Immature natural killer cell (primary cell): ENCODE measurements around the gene UBASH3A. TPM values are rescaled to one million over a fixed set of nuclear protein-coding genes. Genes with fewer than 3 reads are reported as not detected.
A peak's percentile ranks its signal among the peaks of the same experiment; 100 is the strongest.

Experiments used
- DNase-seq, 3 donors: peaks; one replicate each; pipeline ENCODE4 v3.0.0; 2022; ENCODE audit warnings: mixed read lengths in 1 of 3
- H3K27ac Mint-ChIP-seq, 6 donors: one replicate each; pipeline ENCODE4 v1.8.0; 2020; ENCODE audit warnings: mixed read lengths in 6 of 6, mild to moderate bottlenecking in 5 of 6, inconsistent platforms in 4 of 6, moderate library complexity in 3 of 6
- H3K27me3 Mint-ChIP-seq, 3 donors: one replicate each; pipeline ENCODE4 v1.8.0; 2020 to 2021; ENCODE audit warnings: low read depth in 3 of 3, mild to moderate bottlenecking in 3 of 3, mixed read lengths in 3 of 3, moderate library complexity in 3 of 3, inconsistent platforms in 1 of 3
- H3K36me3 Mint-ChIP-seq, 3 donors: one replicate each; pipeline ENCODE4 v1.8.0; 2020; ENCODE audit warnings: mixed read lengths in 3 of 3, inconsistent platforms in 2 of 3, mild to moderate bottlenecking in 2 of 3
- H3K4me1 Mint-ChIP-seq, 2 donors: one replicate each; pipeline ENCODE4 v1.8.0; 2020; ENCODE audit warnings: inconsistent platforms in 2 of 2, mild to moderate bottlenecking in 2 of 2, mixed read lengths in 2 of 2, moderate library complexity in 1 of 2
- H3K4me3 Mint-ChIP-seq, 5 donors: one replicate each; pipeline ENCODE4 v1.8.0; 2020; ENCODE audit warnings: mild to moderate bottlenecking in 5 of 5, mixed read lengths in 5 of 5, inconsistent platforms in 3 of 5, moderate library complexity in 3 of 5
- H3K9me3 Mint-ChIP-seq, 6 donors: one replicate each; pipeline ENCODE4 v1.8.0; 2020; ENCODE audit warnings: mild to moderate bottlenecking in 6 of 6, mixed read lengths in 6 of 6, inconsistent platforms in 4 of 6, moderate library complexity in 3 of 6
- polyA plus RNA-seq, 3 donors: library from polyadenylated mRNA; unstranded; fragments of 300-500 nt; fragmentation: Illumina TruSeq; gene quantifications; one replicate each; pipeline ENCODE4 v1.2.3, GENCODE V29; 2021

Gene UBASH3A
- polyA plus RNA-seq, 3 donors from 2014 or later = 0.38 to 0.58 TPM; not detected in 1

- Mint-ChIP-seq H3K27me3 (peaks cover 3 to 23% (median 22%) of the 10 kb centered on the region in 3 donors), H3K27ac (no peak overlapping the region), H3K9me3 (no peaks in the 10 kb centered on the region), H3K4me3 (no peak overlapping the region), H3K4me1 (peaks cover 6 to 8% of the 10 kb centered on the region in 2 donors), H3K36me3 (peaks cover 0 to 4% (median 0%) of the 10 kb centered on the region in 3 donors)
- DNase-seq = no peak
These were observed 42.8 kb downstream of the UBASH3A start for GRCh38 chr21:42446531-42446930.

GRCh38 chr21:42447182-42447581 lies 43.5 kb downstream of the UBASH3A start:
- peaks cover 3 to 25% (median 20%) of the 10 kb centered on the region in 3 donors for H3K27me3 Mint-ChIP-seq
- H3K27ac Mint-ChIP-seq = no peak overlapping the region
- no peak overlapping the region for H3K4me3 Mint-ChIP-seq
- peaks cover 0 to 4% (median 0%) of the 10 kb centered on the region in 3 donors for H3K36me3 Mint-ChIP-seq
- H3K9me3 Mint-ChIP-seq = no peaks in the 10 kb centered on the region
- peaks cover 6 to 8% of the 10 kb centered on the region in 2 donors for H3K4me1 Mint-ChIP-seq
- no peak for DNase-seq

GRCh38 chr21:42447732-42448131 lies 44.0 kb downstream of the UBASH3A start:
- Mint-ChIP-seq H3K4me3 (no peak overlapping the region), H3K27ac (no peak overlapping the region), H3K4me1 (peaks cover 6 to 8% of the 10 kb centered on the region in 2 donors), H3K9me3 (no peaks in the 10 kb centered on the region), H3K36me3 (peaks cover 0 to 4% (median 0%) of the 10 kb centered on the region in 3 donors), H3K27me3 (peaks cover 3 to 26% (median 20%) of the 10 kb centered on the region in 3 donors)
- no peak for DNase-seq

DNA sequence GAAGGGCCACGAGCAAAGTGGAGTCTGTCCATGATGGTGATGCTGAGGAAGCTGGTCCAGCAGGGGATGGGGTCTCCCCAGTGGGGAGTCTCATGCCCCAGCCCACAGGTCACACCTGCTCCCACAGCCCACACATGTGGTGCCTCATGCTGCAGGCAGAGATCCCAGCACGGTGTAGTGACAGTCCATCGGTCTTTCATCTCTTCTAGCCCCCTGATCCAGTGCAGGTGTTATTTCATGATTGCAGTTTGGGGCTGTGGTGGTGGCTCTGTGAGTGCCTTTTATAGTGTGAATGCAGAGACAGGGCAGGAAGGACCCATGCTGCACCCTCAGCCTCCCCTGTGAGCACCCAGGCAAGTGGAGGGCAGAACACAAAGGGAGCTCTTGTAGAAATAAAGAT lies 45.0 kb downstream of the UBASH3A start:
- H3K4me1 Mint-ChIP-seq = peaks cover 6 to 8% of the 10 kb centered on the region in 2 donors
- peaks cover 0 to 4% (median 0%) of the 10 kb centered on the region in 3 donors for H3K36me3 Mint-ChIP-seq
- DNase-seq = no peak
- no peak overlapping the region for H3K27ac Mint-ChIP-seq
- peaks cover 3 to 26% (median 16%) of the 10 kb centered on the region in 3 donors for H3K27me3 Mint-ChIP-seq
- no peaks in the 10 kb centered on the region for H3K9me3 Mint-ChIP-seq
- H3K4me3 Mint-ChIP-seq = no peak overlapping the region

GRCh38 chr21:42451941-42452340 lies 48.2 kb downstream of the UBASH3A start:
- Mint-ChIP-seq H3K27ac (no peak overlapping the region), H3K36me3 (peaks cover 0 to 4% (median 0%) of the 10 kb centered on the region in 3 donors), H3K4me3 (no peak overlapping the region), H3K4me1 (peaks cover 6 to 8% of the 10 kb centered on the region in 2 donors), H3K27me3 (peaks cover 5 to 21% (median 12%) of the 10 kb centered on the region in 3 donors), H3K9me3 (peaks cover 0 to 2% (median 0%) of the 10 kb centered on the region in 6 donors)
- DNase-seq = no peak

- H3K27ac Mint-ChIP-seq = no peak overlapping the region
- no peak overlapping the region for H3K4me3 Mint-ChIP-seq
- no peak for DNase-seq
- H3K9me3 Mint-ChIP-seq = peaks cover 0 to 2% (median 0%) of the 10 kb centered on the region in 6 donors
- H3K27me3 Mint-ChIP-seq = peaks cover 5 to 21% (median 12%) of the 10 kb centered on the region in 3 donors
- H3K4me1 Mint-ChIP-seq = peaks cover 6 to 8% of the 10 kb centered on the region in 2 donors
- H3K36me3 Mint-ChIP-seq = peaks cover 0 to 4% (median 0%) of the 10 kb centered on the region in 3 donors
These were observed 48.9 kb downstream of the UBASH3A start for GRCh38 chr21:42452401-42453223.

DNA sequence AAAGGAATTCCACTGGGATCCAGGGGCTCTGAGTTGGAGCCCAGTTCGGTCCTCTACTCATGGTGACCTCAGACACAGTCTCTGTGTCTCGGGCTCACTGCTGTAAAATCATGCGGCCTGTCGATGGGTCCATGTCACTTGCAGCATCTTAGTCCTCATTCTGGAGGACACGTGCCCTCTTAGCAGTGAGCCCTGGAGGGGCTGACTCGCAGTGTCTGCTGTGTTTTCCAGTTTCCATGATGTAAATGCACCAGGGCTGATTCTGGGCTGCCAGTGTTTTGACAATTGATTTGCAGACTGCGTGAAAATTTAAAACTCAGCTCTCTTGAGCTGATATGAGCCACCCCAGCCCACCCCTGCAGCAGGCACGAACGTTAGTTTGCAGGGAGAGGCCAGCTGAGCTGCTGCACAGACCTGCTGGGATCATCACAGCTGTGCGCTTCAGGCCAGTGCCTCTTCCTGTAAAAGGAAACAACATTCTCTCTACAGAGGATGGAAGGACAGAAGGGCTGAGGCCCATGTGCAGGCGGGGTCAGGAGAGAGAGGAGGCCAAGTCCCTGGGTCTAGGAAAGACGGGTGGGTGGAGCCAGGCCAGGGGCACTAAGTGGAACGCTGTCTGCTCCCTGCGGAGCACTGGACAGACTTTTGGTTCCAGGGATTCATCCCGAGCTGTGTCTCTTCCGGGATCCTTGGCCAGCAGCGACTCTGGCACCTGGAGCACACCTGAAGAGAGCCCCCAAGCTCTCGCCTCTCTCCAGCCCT lies 49.7 kb downstream of the UBASH3A start:
- Mint-ChIP-seq H3K27ac (no peak overlapping the region), H3K4me3 (no peak overlapping the region), H3K4me1 (peaks cover 6 to 8% of the 10 kb centered on the region in 2 donors), H3K27me3 (peaks cover 2 to 17% (median 12%) of the 10 kb centered on the region in 3 donors), H3K9me3 (peaks cover 0 to 2% (median 0%) of the 10 kb centered on the region in 6 donors), H3K36me3 (peaks cover 0 to 4% (median 0%) of the 10 kb centered on the region in 3 donors)
- no peak for DNase-seq

DNA sequence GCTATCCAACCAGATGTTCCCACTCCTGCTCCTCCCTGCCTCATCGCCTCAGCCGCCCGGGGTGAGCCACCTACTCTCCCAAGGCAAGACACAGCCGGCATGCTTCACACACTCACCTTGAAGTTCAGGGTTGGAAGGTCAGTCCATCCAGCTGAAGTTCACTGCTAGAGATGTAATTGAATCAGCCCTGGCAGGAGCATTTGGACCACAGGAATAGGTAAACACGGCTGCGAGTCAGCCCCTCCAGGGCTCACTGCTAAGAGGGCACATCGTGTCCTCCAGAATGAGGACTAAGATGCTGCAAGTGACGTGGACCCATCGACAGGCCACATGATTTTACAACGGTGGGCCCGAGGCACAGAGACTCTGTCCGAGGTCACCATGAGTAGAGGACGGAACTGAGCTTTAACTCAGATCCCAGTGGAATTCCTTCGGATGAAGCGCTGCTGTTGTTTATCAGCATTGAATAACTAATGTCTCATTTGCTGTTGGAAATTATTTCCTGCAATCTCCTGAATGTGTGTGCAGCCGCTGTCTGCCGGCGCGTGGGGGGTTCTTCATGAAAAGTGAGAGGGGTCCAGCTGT lies 50.4 kb downstream of the UBASH3A start:
- Mint-ChIP-seq H3K27ac (no peak overlapping the region), H3K4me1 (peaks cover 6 to 8% of the 10 kb centered on the region in 2 donors), H3K36me3 (peaks cover 0 to 4% (median 0%) of the 10 kb centered on the region in 3 donors), H3K4me3 (no peak overlapping the region), H3K9me3 (peaks cover 0 to 2% (median 0%) of the 10 kb centered on the region in 6 donors), H3K27me3 (peaks cover 2 to 13% (median 8%) of the 10 kb centered on the region in 3 donors)
- DNase-seq = no peak

DNA sequence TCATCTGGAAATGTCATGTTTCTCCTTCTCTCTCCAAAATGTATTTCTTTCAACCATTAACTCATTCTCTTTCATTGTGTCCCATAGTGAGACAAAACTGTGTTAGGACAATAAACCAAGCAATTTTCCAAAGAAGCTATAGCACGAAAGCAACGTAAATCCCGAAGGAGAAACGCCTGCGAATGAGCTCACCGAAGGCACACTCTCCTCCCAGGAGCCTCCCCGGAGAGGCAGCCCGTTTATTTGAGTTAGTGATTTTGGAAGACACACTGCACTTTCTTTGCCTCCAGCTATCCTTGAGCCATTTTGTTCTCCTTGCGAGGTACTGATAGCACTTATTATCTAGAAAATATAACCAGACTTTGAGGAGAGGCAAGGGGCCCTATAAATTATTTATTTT lies 51.1 kb downstream of the UBASH3A start:
- Mint-ChIP-seq H3K36me3 (peaks cover 0 to 4% (median 0%) of the 10 kb centered on the region in 3 donors), H3K4me1 (peaks cover 5 to 6% of the 10 kb centered on the region in 2 donors)
- no peak for DNase-seq

DNA sequence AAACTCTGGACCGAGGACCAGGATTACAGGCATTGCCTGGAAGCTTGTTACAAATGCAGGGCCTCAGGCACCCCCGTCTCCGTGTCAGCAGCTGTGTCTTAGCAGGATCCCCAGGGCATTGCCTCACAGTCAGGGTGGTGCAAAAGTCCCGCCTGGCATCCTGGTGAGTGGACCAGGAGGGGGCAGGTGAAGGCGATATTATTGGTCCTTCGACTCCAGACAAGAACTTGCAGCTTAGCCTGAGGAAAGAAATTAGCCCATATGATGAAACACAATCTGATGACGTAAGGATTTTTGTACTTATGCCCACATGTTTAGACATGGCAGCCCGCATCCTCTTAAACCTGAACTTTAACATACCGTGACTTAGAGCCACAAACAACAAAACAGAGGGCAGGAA lies 51.5 kb downstream of the UBASH3A start:
- peaks cover 0 to 2% (median 0%) of the 10 kb centered on the region in 6 donors for H3K9me3 Mint-ChIP-seq
- peaks cover under 1 to 1% of the 10 kb centered on the region in 2 donors for H3K4me1 Mint-ChIP-seq
- no peak for DNase-seq
- no peaks in the 10 kb centered on the region for H3K36me3 Mint-ChIP-seq
- H3K4me3 Mint-ChIP-seq = no peak overlapping the region
- no peak overlapping the region for H3K27ac Mint-ChIP-seq
- H3K27me3 Mint-ChIP-seq = peaks cover 2 to 8% (median 8%) of the 10 kb centered on the region in 3 donors

More for the DNA sequence above, 51.1 kb downstream of the UBASH3A start:
- Mint-ChIP-seq H3K27ac (no peak overlapping the region), H3K27me3 (peaks cover 2 to 10% (median 8%) of the 10 kb centered on the region in 3 donors), H3K9me3 (peaks cover 0 to 2% (median 0%) of the 10 kb centered on the region in 6 donors), H3K4me3 (no peak overlapping the region)

GRCh38 chr21:42455754-42456440 lies 52.2 kb downstream of the UBASH3A start:
- H3K9me3 Mint-ChIP-seq = peaks cover 0 to 2% (median 0%) of the 10 kb centered on the region in 6 donors
- no peaks in the 10 kb centered on the region for H3K36me3 Mint-ChIP-seq
- DNase-seq = no peak
- no peak overlapping the region for H3K4me3 Mint-ChIP-seq
- H3K27me3 Mint-ChIP-seq = peaks cover 2 to 12% (median 5%) of the 10 kb centered on the region in 3 donors
- H3K27ac Mint-ChIP-seq = no peak overlapping the region
- no peaks in the 10 kb centered on the region for H3K4me1 Mint-ChIP-seq

GRCh38 chr21:42456457-42456856 lies 52.8 kb downstream of the UBASH3A start:
- Mint-ChIP-seq H3K4me3 (no peak overlapping the region), H3K27me3 (peaks cover 2 to 12% (median 5%) of the 10 kb centered on the region in 3 donors), H3K36me3 (no peaks in the 10 kb centered on the region), H3K4me1 (no peaks in the 10 kb centered on the region), H3K27ac (peak overlapping the region in 1 of 6 donors; percentile 67), H3K9me3 (peaks cover 0 to 2% (median 0%) of the 10 kb centered on the region in 6 donors)
- peak in 1 of 3 donors; percentile 23 for DNase-seq

DNA sequence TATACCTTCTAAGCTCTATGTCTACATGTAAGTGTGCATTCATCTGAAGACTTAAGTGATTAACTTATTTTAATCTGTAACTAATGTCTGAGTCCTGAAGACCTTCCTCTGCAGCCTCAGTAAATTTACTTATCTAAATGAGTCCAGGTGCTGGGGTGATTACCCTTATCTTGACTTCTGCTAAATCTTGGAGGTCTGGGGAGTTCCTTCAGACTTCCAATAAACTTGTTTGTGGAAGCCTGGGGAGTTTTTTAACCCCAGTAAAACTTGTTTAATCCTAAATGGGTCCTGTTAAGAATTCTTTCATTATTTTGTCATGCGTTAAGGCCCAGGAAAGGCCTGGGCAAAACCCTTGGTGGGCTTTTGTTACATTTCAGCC lies 55.4 kb downstream of the UBASH3A start:
- H3K27ac Mint-ChIP-seq = no peak overlapping the region
- H3K4me1 Mint-ChIP-seq = peaks cover 10 to 14% of the 10 kb centered on the region in 2 donors
- peaks cover 0 to 2% (median 0%) of the 10 kb centered on the region in 6 donors for H3K9me3 Mint-ChIP-seq
- DNase-seq = no peak
- H3K36me3 Mint-ChIP-seq = no peaks in the 10 kb centered on the region
- H3K4me3 Mint-ChIP-seq = no peak overlapping the region
- H3K27me3 Mint-ChIP-seq = peaks cover 4 to 12% (median 4%) of the 10 kb centered on the region in 3 donors
